GM18505 (cell line): ENCODE results near the gene SH3PXD2A.

Experiments
- ATAC-seq: cut with Tn5 transposase; IDR thresholded peaks from one replicate; pipeline ENCODE4 v1.9.1; 2021; ENCODE audit not compliant: unreplicated experiment
- POLR2A ChIP-seq: IDR thresholded peaks from 4 replicates; pipeline ENCODE4 v1.6.1; 2011; ENCODE audit warnings: borderline replicate concordance; ENCODE audit not compliant: insufficient read depth, insufficient read length; ENCODE audit errors: extremely low read depth

Gene SH3PXD2A

DNA sequence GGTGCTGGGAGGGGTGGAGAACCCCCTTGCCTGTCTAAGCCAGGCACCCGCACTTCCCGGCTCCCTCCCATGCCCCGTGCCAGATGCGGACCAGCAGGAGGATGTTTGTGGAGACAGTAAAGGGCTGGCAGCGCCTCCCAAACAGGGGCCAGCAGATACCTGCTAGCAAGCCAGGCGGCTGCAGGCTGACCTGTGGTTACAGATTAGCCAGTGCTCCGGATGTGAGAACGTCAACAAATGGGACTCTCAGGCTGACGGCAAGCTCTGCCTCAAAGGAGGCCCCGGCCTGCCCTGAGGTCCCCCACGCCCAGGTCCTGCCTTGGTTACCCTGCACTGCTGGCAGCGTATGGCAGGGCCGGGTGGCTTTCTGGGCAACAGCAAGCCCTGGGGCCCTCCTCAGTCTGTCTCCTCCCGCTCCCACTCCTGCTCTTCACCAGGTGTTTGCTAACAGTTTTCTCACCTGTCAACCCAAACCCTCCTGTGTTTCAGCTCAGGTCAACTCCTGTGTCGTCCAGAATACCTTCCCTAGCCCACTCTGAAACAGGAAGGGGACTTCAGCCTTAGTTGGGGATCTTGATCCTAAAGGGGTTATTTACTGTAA is 276.5 kb downstream of the SH3PXD2A start:
- TF ChIP-seq POLR2A, result no peak
- ATAC-seq, result no peak

- no peak for ATAC-seq
- TF ChIP-seq POLR2A, result no peak
Measured at GRCh38 chr10:103576862-103577261, 278.5 kb downstream of the SH3PXD2A start.

DNA sequence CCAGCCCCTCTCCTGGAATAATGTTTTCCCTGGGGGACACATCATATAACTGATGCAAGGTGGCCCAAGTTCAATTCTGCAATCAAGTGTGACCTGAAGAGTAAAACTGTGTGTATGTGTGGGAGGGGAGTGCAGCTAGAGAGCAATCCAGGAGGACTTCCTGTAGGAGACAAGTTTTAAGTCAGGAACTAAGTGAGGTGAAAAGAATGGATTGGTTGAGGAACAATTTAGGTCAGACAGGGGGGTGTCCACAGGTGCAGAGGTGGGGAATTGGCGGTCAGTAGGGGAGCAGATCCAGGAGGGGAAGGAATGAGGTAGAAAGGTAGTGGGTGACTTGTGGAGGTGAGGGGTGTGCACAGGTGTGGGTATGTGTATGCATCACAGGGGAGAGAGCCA is 279.3 kb downstream of the SH3PXD2A start:
- TF ChIP-seq POLR2A, result no peak
- no peak for ATAC-seq

DNA sequence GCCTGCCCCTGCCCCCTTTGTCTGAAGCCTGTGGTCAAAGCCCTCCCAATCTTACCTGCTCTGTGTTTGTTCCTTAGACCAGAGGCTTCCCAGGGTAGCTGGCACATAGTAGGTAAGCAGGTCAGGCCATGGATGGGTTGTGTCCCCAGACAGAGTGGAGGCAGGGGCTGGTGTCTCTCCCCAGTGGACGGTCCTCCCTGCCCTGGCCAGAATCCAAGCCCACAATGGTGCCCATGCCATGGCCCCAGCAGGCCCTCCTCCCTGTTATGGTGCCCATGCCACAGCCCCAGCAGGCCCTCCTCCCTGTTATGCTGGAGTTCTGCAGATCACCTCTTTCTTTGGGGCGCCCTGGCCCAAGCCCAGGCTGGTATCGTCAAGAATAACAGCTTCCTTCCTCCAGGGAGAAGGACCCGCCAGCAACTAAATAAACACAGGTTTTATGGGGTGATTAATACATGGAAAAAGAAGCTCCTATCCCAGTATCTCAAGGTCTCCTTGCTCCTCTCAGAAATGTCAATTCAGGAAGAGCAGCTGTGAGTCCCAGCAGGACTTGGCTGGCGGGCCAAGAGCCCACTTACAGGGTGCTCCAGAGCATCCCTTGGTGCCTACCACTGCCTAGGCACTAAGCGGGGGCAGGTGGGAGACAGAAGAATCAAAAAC is 279.8 kb downstream of the SH3PXD2A start:
- TF ChIP-seq POLR2A, result no peak
- ATAC-seq, result no peak

DNA sequence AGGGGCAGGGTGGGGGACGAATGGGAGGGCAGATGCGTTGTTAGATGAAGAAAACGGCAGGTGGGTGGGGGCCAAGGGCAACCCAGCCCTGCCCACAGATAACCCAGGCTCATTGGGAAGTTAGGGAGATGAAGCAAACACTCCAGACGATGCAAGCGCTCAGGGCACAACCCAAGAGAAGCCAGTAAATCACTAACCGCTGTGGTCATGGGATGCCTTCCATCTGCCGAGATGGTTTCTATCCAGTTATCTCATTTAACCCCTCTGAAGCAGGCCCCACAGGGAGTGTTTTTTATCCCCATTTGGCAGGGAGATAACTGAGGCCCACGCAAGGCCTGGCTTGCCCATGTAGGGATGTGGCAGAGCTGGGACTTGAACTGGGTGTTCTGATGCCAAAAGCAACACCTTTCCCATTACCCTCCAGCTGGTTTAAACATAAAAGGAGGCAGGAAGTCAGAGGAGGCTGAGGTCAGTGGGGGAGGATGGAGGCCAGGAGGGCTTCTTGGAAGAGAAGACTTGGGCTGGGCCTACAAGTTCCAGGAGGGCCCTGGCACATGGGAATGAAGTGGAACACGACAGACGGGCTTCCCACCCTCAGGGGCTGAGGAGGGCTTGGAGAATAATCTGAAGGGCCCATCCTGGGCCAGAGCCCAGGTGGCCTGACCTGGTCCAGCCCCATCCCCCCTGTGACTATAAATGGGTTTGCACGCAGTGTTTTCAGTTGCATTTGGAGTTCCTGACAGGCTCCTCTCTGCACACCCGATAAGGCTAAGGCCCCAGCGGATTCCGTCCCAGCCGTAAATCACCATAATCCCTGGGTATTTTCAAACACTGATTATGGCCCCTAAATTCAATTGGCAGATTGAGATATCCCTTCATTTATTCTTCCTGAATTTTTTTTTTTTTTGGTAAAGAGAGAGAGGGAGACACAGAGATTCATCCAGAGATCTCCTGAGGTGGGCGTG is 281.0 kb downstream of the SH3PXD2A start:
- ATAC-seq, result no peak
- TF ChIP-seq POLR2A, result no peak

DNA sequence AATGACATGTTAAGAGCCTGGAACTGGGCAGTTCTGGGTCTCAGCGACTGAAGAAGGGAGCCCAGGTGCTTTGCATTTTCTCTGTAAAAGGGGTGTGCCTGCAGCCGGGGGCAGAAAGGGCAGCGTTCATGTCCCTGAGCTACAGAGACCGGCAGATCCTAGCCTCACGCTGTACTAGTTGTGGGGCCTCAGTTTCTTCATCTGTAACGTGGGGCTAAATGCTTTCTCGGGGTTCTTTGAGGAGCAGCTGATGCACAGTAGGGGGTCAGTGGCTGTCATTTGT is 282.2 kb downstream of the SH3PXD2A start:
- no peak for ATAC-seq
- TF ChIP-seq POLR2A, result no peak

- no peak for ATAC-seq
- no peak for TF ChIP-seq POLR2A
Measured at GRCh38 chr10:103572347-103573204, 282.8 kb downstream of the SH3PXD2A start.

- no peak for TF ChIP-seq POLR2A
- ATAC-seq, result no peak
Measured at GRCh38 chr10:103571656-103571975, 283.8 kb downstream of the SH3PXD2A start.

DNA sequence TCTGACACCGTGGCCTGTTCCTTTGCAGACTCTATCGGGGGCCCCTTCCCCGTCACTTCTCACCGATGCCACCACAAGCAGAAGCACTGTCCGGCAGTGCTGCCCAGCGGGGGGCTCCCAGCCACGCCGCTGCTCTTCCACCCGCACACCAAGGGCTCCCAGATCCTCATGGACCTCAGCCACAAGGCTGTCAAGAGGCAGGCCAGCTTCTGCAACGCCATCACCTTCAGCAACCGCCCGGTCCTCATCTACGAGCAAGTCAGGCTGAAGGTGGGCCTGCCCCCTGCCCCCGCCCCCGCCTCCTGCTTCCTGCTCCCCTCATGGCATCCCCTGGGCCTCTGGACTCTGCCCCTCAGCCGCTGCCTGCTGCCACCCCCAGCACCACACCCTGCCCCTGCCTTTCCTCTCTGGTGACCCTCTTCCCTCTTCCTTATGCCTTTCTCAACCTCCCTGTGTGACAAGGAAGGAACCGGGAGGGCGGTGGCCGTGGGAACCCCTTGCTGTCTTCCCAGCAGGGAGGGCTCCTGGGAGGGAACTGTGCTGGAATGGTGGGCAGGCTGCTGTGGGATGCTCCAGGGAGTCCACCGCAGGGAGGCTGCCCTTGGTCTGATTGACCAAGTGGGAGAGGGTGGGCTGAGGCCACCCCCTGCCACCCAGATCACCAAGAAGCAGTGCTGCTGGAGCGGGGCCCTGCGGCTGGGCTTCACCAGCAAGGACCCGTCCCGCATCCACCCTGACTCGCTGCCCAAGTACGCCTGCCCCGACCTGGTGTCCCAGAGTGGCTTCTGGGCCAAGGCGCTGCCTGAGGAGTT is 284.3 kb downstream of the SH3PXD2A start:
- ATAC-seq, result no peak
- TF ChIP-seq POLR2A, result no peak

GRCh38 chr10:103569896-103570295 is 285.5 kb downstream of the SH3PXD2A start:
- no peak for TF ChIP-seq POLR2A
- ATAC-seq, result no peak

- TF ChIP-seq POLR2A, result no peak
- ATAC-seq, result no peak
Measured at GRCh38 chr10:103568505-103568904, 286.9 kb downstream of the SH3PXD2A start.

DNA sequence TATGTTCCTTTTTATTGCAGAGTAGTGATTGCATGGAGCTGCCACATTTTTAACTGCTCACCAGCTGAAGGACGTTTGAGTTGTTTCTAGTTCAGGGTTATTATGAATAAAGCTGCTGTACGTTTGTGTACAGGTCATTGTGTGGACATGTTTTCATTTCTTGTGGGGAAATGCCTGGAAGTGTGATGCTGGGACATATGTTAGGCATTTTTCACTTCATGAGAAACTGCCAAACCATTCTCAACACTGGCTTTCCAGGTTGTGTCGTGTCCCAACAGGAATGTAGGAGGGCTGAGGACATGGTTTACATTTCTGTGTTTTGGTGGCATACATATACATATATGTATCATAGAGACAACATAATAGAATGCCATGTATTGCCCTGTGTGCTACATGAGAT is 288.8 kb downstream of the SH3PXD2A start:
- no peak for ATAC-seq
- no peak for TF ChIP-seq POLR2A
